Measurements from ENCODE around the gene DGKB.
A peak's percentile ranks its signal among the peaks of the same experiment; 100 is the strongest.

Gene DGKB

GRCh38 chr7:14902589-14903067 is at the start of gene DGKB:
Gene DGKB (minus strand): TSS chr7:14902751.
- in situ Hi-C loops (cut with HindIII; ENCODE audit: low sequenced_read_pairs) = no loop called here
- peak; percentile 22 for DNase-seq (ENCODE audit: low read depth)
- no peak for TF ChIP-seq CTCF (IDR thresholded peaks at IDR 0.05; ENCODE audit: low read depth, low read length, missing control alignments)
- peak within 1 kb of the TSS; percentile 34 for H3K4me3 ChIP-seq (ENCODE audit: low read depth, low read length)

- H3K4me3 ChIP-seq (ENCODE audit: low read depth, low read length) = no peak overlapping the region
- DNase-seq (ENCODE audit: low read depth) = no peak
- TF ChIP-seq CTCF (IDR thresholded peaks at IDR 0.05; ENCODE audit: low read depth, low read length, missing control alignments) = no peak
- in situ Hi-C loops (cut with HindIII; ENCODE audit: low sequenced_read_pairs) = no loop called here
Measured at GRCh38 chr7:14950013-14950412, 47.5 kb upstream of the DGKB start.

GRCh38 chr7:14938181-14938580 is 35.6 kb upstream of the DGKB start:
- H3K4me3 ChIP-seq (ENCODE audit: low read depth, low read length) = no peak overlapping the region
- TF ChIP-seq CTCF (IDR thresholded peaks at IDR 0.05; ENCODE audit: low read depth, low read length, missing control alignments) = no peak
- in situ Hi-C loops (cut with HindIII; ENCODE audit: low sequenced_read_pairs) = no loop called here
- no peak for DNase-seq (ENCODE audit: low read depth)

GRCh38 chr7:14937581-14937980 is 35.0 kb upstream of the DGKB start:
- no peak for TF ChIP-seq CTCF (IDR thresholded peaks at IDR 0.05; ENCODE audit: low read depth, low read length, missing control alignments)
- DNase-seq (ENCODE audit: low read depth) = no peak
- no peak overlapping the region for H3K4me3 ChIP-seq (ENCODE audit: low read depth, low read length)
- in situ Hi-C loops (cut with HindIII; ENCODE audit: low sequenced_read_pairs) = no loop called here

GRCh38 chr7:14936554-14936953 is 34.0 kb upstream of the DGKB start:
- no peak for TF ChIP-seq CTCF (IDR thresholded peaks at IDR 0.05; ENCODE audit: low read depth, low read length, missing control alignments)
- no peak overlapping the region for H3K4me3 ChIP-seq (ENCODE audit: low read depth, low read length)
- DNase-seq (ENCODE audit: low read depth) = no peak
- in situ Hi-C loops (cut with HindIII; ENCODE audit: low sequenced_read_pairs) = no loop called here

GRCh38 chr7:14934839-14935238 is 32.3 kb upstream of the DGKB start:
- DNase-seq (ENCODE audit: low read depth) = no peak
- H3K4me3 ChIP-seq (ENCODE audit: low read depth, low read length) = no peak overlapping the region
- TF ChIP-seq CTCF (IDR thresholded peaks at IDR 0.05; ENCODE audit: low read depth, low read length, missing control alignments) = no peak
- in situ Hi-C loops (cut with HindIII; ENCODE audit: low sequenced_read_pairs) = no loop called here
